HG03354 (cell line): ENCODE data around the gene SPATS2.
"Not testable (repeated sequence)": the region's sequence is repeated elsewhere in the genome, so short reads cannot be mapped to it uniquely, and the experiment has no call there.

Experiments used
- ATAC-seq: cut with Tn5 transposase; IDR thresholded peaks from one replicate; pipeline ENCODE4 v1.9.1; 2021; ENCODE audit warnings: mild to moderate bottlenecking; ENCODE audit not compliant: unreplicated experiment, poor library complexity, severe bottlenecking

Gene SPATS2

GRCh38 chr12:49347311-49348193 is 19.7 kb upstream of the SPATS2 start:
- ATAC-seq, result no peak

- no peak for ATAC-seq
These were observed 18.5 kb upstream of the SPATS2 start for GRCh38 chr12:49348781-49349180.

GRCh38 chr12:49349266-49349665 is 18.0 kb upstream of the SPATS2 start:
- no peak for ATAC-seq

GRCh38 chr12:49352351-49352750 is 14.9 kb upstream of the SPATS2 start:
- no peak for ATAC-seq

GRCh38 chr12:49355913-49356312 is 11.3 kb upstream of the SPATS2 start:
- ATAC-seq, result no peak

- ATAC-seq, result no peak
These were observed 10.1 kb upstream of the SPATS2 start for GRCh38 chr12:49357103-49357678.

GRCh38 chr12:49358483-49359141 is 8.7 kb upstream of the SPATS2 start:
- peak; percentile 69 for ATAC-seq

GRCh38 chr12:49359671-49360070 is 7.6 kb upstream of the SPATS2 start:
- ATAC-seq, result no peak

- ATAC-seq, result no peak
These were observed 5.2 kb upstream of the SPATS2 start for GRCh38 chr12:49362077-49362476.

GRCh38 chr12:49364989-49365388 is 2.3 kb upstream of the SPATS2 start:
- no peak for ATAC-seq

- ATAC-seq, result no peak
These were observed 1.7 kb upstream of the SPATS2 start for GRCh38 chr12:49365542-49365941.

GRCh38 chr12:49366096-49366651 is 1.1 kb upstream of the SPATS2 start:
- ATAC-seq, result peak; percentile 7

GRCh38 chr12:49366652-49367380 is 446 bp upstream of the SPATS2 start:
- peak; percentile 77 for ATAC-seq

GRCh38 chr12:49368240-49368600 is 958 bp downstream of the SPATS2 start:
- ATAC-seq, result no peak

GRCh38 chr12:49369411-49370145 is 2.3 kb downstream of the SPATS2 start:
- peak; percentile 57 for ATAC-seq

- ATAC-seq, result no peak
These were observed 3.3 kb downstream of the SPATS2 start for GRCh38 chr12:49370539-49370938.

GRCh38 chr12:49375406-49375805 is 8.1 kb downstream of the SPATS2 start:
- peak; percentile 74 for ATAC-seq

GRCh38 chr12:49377386-49377785 is 10.1 kb downstream of the SPATS2 start:
- ATAC-seq, result peak; percentile 68

GRCh38 chr12:49380184-49380583 is 12.9 kb downstream of the SPATS2 start:
- ATAC-seq, result not testable (repeated sequence)
